ENCODE data around the gene SPANXN1.
"Not testable (repeated sequence)": the region's sequence is repeated elsewhere in the genome, so short reads cannot be mapped to it uniquely, and the experiment has no call there.

The SPANXN1 gene

GRCh38 chrX:145247203-145247602 is at the start of gene SPANXN1:
Gene SPANXN1, plus strand, starts transcription at chrX:145247503. Its CDS starts 84 bp downstream, at chrX:145247587.
- not testable (repeated sequence) for H3K27me3 ChIP-seq (ENCODE audit: control insufficient read depth, insufficient read depth, low read length)

GRCh38 chrX:145199078-145199477 is 48.2 kb upstream of the SPANXN1 start:
- Histone ChIP-seq H3K27me3 (ENCODE audit: control insufficient read depth, insufficient read depth, low read length) (no peaks in the 10 kb centered on the region), H3K4me1 (ENCODE audit: control insufficient read depth, insufficient read depth, low read length) (no peaks in the 10 kb centered on the region), H3K9ac (ENCODE audit: low read depth, low read length) (no peak overlapping the region), H3K9me3 (ENCODE audit: control insufficient read depth, insufficient read depth, low read length) (peaks cover 21% of the 10 kb centered on the region), H3K4me3 (ENCODE audit: low read depth, low read length) (no peak overlapping the region), H3K36me3 (ENCODE audit: control insufficient read depth, insufficient read depth, low read length) (no peaks in the 10 kb centered on the region), H3K27ac (ENCODE audit: low read depth, low read length) (no peak overlapping the region)

More at GRCh38 chrX:145247203-145247602, at the start of gene SPANXN1:
- H3K36me3 ChIP-seq (ENCODE audit: control insufficient read depth, insufficient read depth, low read length); H3K4me3 ChIP-seq (ENCODE audit: low read depth, low read length); H3K27ac ChIP-seq (ENCODE audit: low read depth, low read length); H3K4me1 ChIP-seq (ENCODE audit: control insufficient read depth, insufficient read depth, low read length); H3K9ac ChIP-seq (ENCODE audit: low read depth, low read length): not testable (repeated sequence)
- peaks cover 13% of the 10 kb centered on the region for H3K9me3 ChIP-seq (ENCODE audit: control insufficient read depth, insufficient read depth, low read length)

GRCh38 chrX:145213504-145213903 is 33.8 kb upstream of the SPANXN1 start:
- H3K4me1 ChIP-seq (ENCODE audit: control insufficient read depth, insufficient read depth, low read length) = peaks cover under 1% of the 10 kb centered on the region; the same call in 1 of the 2 replicates
- H3K4me3 ChIP-seq (ENCODE audit: low read depth, low read length) = no peak overlapping the region
- peaks cover 9% of the 10 kb centered on the region; the same call in 1 of the 2 replicates for H3K9me3 ChIP-seq (ENCODE audit: control insufficient read depth, insufficient read depth, low read length)
- no peak overlapping the region for H3K9ac ChIP-seq (ENCODE audit: low read depth, low read length)
- no peak overlapping the region for H3K27ac ChIP-seq (ENCODE audit: low read depth, low read length)
- H3K27me3 ChIP-seq (ENCODE audit: control insufficient read depth, insufficient read depth, low read length) = no peaks in the 10 kb centered on the region
- no peaks in the 10 kb centered on the region for H3K36me3 ChIP-seq (ENCODE audit: control insufficient read depth, insufficient read depth, low read length)

- Histone ChIP-seq H3K9me3 (ENCODE audit: control insufficient read depth, insufficient read depth, low read length) (peaks cover 13% of the 10 kb centered on the region), H3K36me3 (ENCODE audit: control insufficient read depth, insufficient read depth, low read length) (no peaks in the 10 kb centered on the region), H3K4me3 (ENCODE audit: low read depth, low read length) (no peak overlapping the region), H3K9ac (ENCODE audit: low read depth, low read length) (no peak overlapping the region), H3K4me1 (ENCODE audit: control insufficient read depth, insufficient read depth, low read length) (peaks cover 3% of the 10 kb centered on the region; the same call in 1 of the 2 replicates), H3K27ac (ENCODE audit: low read depth, low read length) (no peak overlapping the region), H3K27me3 (ENCODE audit: control insufficient read depth, insufficient read depth, low read length) (no peaks in the 10 kb centered on the region)
Observed at GRCh38 chrX:145292218-145292617, 44.9 kb downstream of the SPANXN1 start.

Measured in HUES48 (cell line).